CD4-positive, alpha-beta T cell treated with Interleukin-21 for 1 hour (primary cell): ENCODE data around the gene USP36.
"Not testable (repeated sequence)": the region's sequence is repeated elsewhere in the genome, so short reads cannot be mapped to it uniquely, and the experiment has no call there.

ENCODE experiments used
- DNase-seq: peaks from one replicate; pipeline ENCODE4 v3.0.0-alpha.2; 2020

The USP36 gene

DNA sequence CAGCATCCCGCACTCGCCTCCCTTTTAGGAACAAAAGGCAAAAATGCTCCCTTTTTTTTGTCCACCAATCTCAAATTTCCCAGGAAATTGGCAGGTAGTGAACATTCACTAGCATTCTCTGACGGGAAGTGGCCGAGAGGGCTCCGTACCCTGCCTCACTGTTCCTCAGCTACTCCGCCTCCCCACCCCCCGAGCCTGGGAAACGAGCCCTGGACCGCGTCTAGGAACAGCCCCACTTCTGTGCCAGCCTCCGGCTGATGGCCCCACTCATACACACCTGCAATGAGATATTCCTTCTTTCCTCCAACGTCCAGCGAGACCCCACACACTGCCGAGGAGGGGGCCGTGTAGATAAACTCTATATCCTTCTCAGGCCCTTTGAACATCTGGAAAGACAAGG, 30.0 kb upstream of the USP36 start:
- no peak for DNase-seq

- no peak for DNase-seq
These were observed 27.8 kb upstream of the USP36 start for GRCh38 chr17:78868391-78868790.

DNA sequence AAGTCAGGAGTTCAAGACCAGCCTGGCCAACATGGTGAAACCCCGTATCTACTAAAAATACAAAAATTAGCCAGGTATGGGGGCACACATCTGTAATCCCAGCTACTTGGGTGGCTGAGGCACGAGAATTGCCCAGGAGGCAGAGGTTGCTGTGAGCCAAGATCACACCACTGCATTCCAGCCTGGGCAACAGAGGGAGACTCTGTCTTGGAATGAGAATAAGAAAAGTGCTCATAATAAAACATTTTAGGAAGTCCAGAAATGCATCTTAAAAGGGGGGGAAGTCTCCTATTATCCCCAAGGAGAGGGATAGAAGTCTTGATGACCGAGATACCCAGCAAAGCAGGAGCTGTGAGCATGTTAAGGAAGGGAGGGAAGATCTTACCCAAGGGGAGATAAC, 26.4 kb upstream of the USP36 start:
- not testable (repeated sequence) for DNase-seq

DNA sequence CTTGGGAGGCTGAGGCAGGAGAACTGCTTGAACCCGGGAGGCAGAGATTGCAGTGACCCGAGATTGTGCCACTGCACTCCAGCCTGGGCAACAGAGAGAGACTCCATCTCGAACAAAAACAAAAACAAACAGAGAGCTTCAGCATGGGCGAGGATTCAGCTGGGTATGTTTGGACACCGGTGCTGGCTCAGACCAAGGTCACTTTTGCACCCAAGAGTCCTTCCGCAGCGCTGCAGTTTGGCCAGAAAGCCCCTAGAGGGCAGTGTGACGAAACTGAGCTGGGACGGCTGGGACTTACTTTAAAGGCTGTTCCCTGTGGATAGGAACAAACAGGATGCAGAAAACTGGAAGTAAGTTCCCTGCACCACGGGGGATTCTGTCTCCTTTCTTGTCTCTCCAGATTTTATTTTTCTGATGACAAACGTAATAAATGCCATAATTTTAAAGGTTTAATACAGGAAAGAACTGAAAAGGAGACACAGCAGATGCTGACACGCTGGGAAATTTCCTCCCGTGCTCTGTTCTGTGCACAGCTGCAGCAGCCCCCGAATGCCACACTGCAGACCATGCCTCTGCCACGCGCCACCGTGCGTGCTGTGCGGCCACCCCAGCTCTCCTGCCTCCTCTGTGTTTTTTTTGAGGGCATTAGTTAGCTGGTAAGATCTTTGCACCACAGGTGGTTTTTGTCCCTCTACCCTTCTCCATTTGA, 25.2 kb upstream of the USP36 start:
- DNase-seq = peak; percentile 60

GRCh38 chr17:78864117-78864516, 23.5 kb upstream of the USP36 start:
- no peak for DNase-seq

DNA sequence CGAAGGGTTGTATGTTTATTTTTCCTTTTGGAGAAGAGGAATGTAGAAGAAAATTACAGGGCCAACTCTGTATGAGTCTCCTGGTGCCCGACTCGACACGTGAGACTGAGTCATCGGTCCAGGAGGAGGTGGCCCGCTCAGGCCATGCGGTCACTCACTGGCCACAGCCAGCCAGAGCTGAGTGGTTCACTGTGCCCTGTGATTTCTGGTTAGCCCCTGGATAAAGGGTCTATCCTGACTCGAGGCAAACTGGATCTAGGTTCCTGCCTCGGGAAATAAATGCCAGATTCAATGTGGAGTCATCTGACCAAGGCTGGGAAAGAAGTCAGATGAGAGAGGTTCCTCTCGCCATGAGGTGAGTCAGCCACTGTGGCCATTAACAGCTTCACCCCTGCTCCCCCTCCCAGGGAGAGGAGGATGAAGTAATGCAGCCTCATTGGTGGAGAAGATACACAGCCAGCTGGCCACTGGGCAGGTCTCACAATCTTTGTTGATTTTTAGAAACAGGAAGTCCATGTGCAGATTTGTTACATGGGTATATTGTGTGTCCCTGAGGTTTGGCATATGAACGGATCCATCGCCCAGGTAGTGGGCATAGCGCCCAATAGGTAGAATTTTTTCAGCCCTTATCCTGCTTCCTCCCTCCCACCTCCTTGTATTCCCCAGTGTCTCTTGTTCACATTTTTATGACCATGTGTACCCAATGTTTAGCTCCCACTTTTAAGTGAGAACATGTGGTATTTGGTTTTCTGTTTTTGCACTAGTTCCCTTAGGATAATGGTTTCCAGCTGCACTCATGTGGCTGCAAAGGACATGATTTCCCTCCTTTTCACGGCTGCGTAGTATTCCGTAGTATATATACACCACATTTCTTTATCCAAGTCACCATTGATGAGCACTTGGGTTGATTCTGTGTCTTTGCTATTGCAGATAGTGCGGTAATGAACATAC, 21.7 kb upstream of the USP36 start:
- no peak for DNase-seq

GRCh38 chr17:78861229-78861628, 20.6 kb upstream of the USP36 start:
- DNase-seq = no peak

DNA sequence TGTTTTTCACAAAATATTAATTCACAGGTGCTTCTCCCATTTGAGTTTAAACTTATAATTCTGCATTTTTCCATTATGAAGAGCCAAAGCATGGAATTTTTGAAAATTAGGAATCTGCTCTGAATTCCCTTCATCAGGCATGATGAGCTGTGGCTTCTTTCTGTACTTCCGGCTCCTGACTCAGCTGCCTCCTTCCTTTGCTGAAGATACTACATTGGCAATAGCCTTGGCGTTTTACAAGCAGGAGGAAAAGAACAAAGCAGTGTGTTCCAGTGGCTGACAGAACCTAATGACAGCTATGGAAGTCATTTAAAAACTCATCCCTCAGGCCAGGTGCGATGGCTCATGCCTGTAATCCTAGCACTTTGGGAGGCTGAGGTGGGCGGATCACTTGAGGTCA, 18.4 kb upstream of the USP36 start:
- no peak for DNase-seq

DNA sequence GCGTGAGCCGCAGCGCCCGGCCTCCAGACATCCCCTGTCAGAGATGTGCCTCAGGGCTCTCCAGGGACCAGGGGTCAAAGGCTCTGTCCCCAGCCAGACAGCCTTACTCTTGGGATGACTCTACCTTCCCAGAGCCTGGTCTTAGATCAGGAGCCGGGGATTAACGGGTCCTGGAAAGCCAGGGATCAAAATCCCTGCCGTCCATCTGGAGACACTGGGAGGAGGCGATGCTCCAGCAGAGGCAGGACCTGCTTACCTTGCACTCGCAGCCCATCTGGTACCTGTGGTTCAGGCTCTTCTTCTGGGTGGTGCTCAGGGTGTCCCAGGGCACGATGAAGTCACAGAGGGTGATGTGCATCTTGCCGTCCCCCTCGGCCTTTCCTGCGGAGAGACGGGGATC, 16.7 kb upstream of the USP36 start:
- no peak for DNase-seq

DNA sequence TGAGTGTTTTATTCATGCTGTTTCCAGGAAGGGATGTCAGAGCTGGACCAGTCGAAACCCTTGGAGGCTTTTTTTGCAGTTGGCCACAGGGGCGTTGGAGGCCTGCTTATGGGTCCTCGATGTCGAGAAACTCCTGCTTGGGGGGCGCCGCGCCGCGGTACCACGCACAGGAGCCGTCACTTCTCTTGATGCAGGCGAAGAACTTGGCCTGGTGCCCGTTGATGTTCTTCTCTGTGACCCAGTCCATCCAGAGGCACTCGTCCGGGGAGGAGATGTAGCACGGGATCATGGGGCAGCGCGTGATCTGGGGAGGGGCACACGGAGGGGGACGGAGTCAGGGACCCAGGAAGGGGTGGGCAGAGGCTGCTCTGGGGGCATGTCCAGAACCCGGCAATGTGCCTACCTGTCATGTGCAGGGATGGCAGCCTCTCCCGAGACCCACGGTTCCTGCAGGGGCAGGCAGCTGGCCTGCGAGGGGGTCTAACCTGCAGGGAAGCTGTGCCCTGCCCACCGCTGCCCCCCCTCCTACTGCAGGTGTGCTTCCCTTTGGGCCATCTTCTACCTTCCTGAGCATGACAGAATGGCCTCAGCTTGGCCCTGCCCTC, 15.0 kb upstream of the USP36 start:
- no peak for DNase-seq

DNA sequence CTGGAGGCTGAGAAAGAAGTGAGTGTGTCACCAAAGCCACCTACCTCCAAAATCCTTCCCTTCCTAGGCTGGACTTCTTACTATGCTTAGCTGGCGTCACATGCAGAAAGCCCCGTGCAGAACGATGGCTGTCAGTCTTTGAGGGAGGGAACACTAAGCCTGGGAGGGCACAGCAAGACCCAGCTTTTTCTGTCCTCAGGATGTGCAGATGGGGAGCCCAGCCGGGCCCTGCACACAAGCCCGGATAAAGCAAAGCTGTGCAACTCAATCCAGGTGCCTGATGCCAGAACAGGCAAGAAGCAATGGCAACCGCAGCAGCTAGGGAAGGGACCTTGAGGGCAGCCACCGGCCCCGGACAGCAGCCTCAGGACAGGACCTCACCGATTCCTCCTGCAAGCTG, 13.9 kb upstream of the USP36 start:
- DNase-seq = no peak

DNA sequence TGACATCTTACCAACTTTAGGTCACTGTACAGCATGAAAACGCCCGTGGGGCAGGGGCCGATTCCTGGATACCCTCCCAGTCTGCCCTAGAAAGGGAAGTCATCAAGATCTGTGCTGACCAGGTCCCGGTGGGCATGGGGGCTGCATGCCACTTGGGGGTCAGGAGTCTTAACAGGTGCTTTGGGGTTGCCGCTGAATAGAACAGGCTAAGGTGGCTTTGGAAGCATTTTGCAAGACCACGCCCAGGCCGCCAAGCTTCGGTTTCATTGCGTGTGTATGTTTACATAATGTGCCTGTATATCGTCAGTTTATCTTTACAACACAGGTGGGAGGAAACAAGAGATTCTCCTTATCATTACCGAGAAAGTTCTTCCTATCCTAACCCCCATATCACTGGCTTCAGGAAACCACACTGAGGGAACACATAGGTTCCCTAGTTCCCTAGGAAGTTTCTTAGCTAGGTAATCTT, 13.3 kb upstream of the USP36 start:
- no peak for DNase-seq

DNA sequence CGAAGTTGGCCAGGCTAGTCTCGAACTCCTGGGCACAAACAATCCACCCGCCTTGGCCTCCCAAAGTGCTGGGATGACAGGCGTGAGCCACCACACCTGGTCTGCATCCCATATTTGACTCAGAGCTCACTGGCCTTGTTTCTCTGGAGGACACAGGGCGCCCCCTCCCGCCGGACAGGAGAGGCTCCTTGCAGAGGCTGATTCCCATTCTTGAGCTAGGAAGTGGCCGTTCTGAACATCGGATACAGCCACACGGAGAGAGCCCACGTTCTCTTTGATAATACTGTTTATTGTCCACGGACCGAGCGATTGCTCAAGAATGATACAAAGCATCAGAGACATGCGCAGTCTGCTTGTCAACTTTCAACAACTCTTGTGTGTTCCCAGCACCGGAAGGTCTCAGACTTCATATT, 12.1 kb upstream of the USP36 start:
- no peak for DNase-seq

GRCh38 chr17:78849026-78849425, 8.4 kb upstream of the USP36 start:
- DNase-seq = no peak

DNA sequence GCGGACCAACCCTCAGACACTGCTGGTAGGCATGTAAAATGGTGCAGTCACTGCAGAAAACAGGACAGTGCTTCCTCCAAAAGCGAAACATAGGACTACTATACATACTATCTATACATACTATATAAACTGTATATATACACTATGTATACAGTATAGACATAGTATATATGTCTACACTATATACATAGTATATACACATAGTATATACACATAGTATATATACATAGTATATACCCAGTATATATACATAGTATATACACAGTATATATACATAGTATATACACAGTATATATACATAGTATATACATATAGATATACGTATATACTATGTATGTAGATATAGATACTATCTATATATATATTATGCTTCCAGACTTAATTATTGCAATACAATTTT, 6.4 kb upstream of the USP36 start:
- DNase-seq = no peak

- DNase-seq = no peak
These were observed 3.8 kb upstream of the USP36 start for GRCh38 chr17:78844301-78845005.

DNA sequence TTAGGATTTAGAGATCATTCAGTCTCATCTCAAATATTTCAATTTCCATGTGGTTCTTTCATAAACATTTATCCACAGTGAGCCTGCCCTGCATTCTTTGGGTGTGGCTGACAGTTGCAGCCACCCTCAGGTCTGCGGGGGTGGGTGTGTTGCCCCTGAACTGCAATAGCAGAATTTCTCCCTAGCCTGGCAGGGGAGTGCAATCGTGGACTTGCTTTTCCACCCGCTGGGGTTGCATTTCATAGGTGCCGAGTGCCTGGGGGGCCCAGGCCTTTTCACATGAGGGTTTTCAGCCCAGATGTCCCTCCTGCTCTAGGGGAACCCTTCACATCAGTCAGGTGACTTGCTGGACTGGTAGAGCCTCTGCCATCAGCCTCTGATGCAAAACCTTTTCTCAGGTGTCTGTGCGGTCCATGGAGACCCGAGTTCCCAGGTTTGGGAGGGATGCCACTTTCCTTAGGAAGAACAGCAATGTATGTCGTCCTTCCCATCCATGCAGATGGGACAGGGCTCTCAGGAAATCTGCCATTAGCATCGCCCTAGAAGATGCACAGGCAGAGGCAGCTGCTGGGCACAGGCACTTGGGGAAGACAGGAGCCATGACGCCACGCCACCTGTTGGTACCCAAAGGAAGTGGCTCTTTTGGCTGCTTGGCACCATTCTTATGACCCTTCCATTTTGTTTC, 2.4 kb upstream of the USP36 start:
- peak; percentile 75 for DNase-seq

GRCh38 chr17:78840530-78840779, 159 bp downstream of the USP36 start:
- no peak for DNase-seq

GRCh38 chr17:78839762-78840529, 668 bp downstream of the USP36 start:
- DNase-seq = peak; percentile 55

DNA sequence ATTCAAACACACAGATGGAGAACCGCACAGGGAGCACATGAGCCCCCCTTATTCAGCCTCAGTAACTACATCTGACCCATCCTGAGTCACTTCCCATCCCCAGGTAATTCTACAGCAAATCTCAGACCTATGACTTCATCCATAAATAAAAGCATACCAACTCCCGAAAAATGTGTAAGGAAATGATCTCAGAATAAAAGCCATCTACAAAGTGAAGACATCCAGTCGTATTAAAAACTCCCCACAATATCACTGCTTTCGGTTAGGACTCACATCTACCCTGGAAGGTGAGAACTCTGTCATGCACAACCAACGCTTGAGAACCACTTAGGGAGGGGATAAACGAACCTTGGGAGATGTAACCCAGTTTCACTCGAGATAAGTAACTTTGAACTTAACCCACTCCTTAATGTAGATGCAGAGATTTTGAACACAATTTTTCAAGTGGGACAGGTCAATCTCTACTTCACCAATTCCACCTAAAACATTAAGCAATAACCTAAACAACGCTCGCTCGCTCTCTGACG, 1.3 kb downstream of the USP36 start:
- DNase-seq = peak; percentile 55

- DNase-seq = no peak
These were observed 2.0 kb downstream of the USP36 start for GRCh38 chr17:78838574-78839005.
